GM13977 (cell line): ENCODE measurements around the gene NOG.

Experiments
- DNase-seq: peaks from one replicate; pipeline ENCODE4 v3.0.0; 2012; ENCODE audit warnings: low spot score
- in situ Hi-C: fragments of 300-500 bp; cut with MboI; formaldehyde crosslinking; loops from one replicate; pipeline ENCODE4 v1.12.0; 2022; ENCODE audit warnings: low sequenced_read_pairs, low pct_unique_long_range_greater_than_20kb, mixed read lengths, inconsistent platforms; ENCODE audit not compliant: unreplicated experiment
- TF ChIP-seq, protein P1 (sequence below): IDR thresholded peaks from 2 replicates; pipeline ENCODE4 v1.5.1; 2012; ENCODE audit warnings: mild to moderate bottlenecking, control low read depth; ENCODE audit not compliant: insufficient read depth; ENCODE audit errors: extremely low read depth, missing control alignments

NOG gene

GRCh38 chr17:56593646-56594319, at the start of gene NOG:
NOG (plus strand) TSS chr17:56593699; CDS start chr17:56594224, 525 bp downstream.
- peak; percentile 68 for DNase-seq
- TF ChIP-seq, protein P1, sequence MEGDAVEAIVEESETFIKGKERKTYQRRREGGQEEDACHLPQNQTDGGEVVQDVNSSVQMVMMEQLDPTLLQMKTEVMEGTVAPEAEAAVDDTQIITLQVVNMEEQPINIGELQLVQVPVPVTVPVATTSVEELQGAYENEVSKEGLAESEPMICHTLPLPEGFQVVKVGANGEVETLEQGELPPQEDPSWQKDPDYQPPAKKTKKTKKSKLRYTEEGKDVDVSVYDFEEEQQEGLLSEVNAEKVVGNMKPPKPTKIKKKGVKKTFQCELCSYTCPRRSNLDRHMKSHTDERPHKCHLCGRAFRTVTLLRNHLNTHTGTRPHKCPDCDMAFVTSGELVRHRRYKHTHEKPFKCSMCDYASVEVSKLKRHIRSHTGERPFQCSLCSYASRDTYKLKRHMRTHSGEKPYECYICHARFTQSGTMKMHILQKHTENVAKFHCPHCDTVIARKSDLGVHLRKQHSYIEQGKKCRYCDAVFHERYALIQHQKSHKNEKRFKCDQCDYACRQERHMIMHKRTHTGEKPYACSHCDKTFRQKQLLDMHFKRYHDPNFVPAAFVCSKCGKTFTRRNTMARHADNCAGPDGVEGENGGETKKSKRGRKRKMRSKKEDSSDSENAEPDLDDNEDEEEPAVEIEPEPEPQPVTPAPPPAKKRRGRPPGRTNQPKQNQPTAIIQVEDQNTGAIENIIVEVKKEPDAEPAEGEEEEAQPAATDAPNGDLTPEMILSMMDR = no peak
- in situ Hi-C loops = no loop called here

- DNase-seq = no peak
- TF ChIP-seq, protein P1 = no peak
Observed at GRCh38 chr17:56545106-56545505, 48.4 kb upstream of the NOG start.

DNA sequence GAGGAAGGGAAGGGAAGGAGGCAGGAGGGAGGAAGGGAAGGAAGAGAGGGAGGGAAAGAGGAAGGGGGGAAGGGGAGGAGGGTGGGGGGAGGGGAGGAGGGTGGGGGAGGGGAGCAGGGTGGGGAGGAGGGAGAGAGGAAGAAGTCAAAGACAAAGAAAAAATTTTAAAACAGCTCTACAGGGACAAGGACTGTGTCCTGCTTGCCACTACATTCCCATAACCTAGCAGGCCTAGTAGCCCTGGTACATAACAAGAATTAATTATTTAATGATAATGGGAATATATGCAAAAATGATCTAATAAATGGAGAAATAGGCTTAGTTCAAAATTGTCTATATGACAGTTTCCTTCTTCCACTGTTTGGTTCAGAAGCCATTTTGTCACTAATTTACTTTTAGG, 47.6 kb upstream of the NOG start:
- TF ChIP-seq, protein P1 = no peak
- no peak for DNase-seq
- in situ Hi-C loops = no loop called here

More at GRCh38 chr17:56545106-56545505, 48.4 kb upstream of the NOG start:
- in situ Hi-C loops = no loop called here

- TF ChIP-seq, protein P1 = no peak
- in situ Hi-C loops = no loop called here
- no peak for DNase-seq
Observed at GRCh38 chr17:56548661-56549060, 44.8 kb upstream of the NOG start.

GRCh38 chr17:56549501-56549900, 44.0 kb upstream of the NOG start:
- in situ Hi-C loops = no loop called here
- DNase-seq = no peak

GRCh38 chr17:56557682-56558081, 35.8 kb upstream of the NOG start:
- DNase-seq = no peak
- TF ChIP-seq, protein P1 = no peak
- in situ Hi-C loops = no loop called here

More at GRCh38 chr17:56549501-56549900, 44.0 kb upstream of the NOG start:
- TF ChIP-seq, protein P1 = no peak

DNA sequence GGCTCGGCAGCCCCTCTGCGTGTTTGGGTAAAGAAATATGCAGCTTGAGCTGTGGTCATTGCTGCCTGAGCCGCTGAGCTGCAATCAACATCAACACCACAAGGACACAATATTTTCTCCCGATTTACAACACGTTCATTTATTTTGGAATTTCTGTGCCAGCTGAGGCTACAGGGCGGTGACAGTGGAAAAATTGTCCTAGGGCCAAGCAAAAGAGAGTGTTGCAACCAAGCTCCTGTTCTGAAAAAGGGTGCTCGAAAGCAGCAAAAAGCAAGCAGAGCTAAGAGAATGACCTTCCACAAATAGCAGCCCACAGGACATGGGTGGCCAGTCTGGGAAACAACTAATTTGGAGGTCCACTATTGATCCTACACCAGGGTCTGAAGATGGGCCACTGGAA, 35.4 kb upstream of the NOG start:
- DNase-seq = no peak
- TF ChIP-seq, protein P1 = no peak
- in situ Hi-C loops = no loop called here
